ENCODE data around the gene GLCCI1.

Gene GLCCI1

GRCh38 chr7:8126601-8127167 lies 158.1 kb downstream of the GLCCI1 start:
- in situ Hi-C loops (cut with MboI; ENCODE audit: low sequenced_read_pairs): no loop called here

- in situ Hi-C loops (cut with MboI; ENCODE audit: low sequenced_read_pairs): no loop called here
Measured at GRCh38 chr7:8128449-8129317, 160.1 kb downstream of the GLCCI1 start.

GRCh38 chr7:8129318-8129659 lies 160.7 kb downstream of the GLCCI1 start:
- in situ Hi-C loops (cut with MboI; ENCODE audit: low sequenced_read_pairs): no loop called here

GRCh38 chr7:8130663-8131062 lies 162.1 kb downstream of the GLCCI1 start:
- in situ Hi-C loops (cut with MboI; ENCODE audit: low sequenced_read_pairs): no loop called here

GRCh38 chr7:8131694-8132605 lies 163.4 kb downstream of the GLCCI1 start:
- in situ Hi-C loops (cut with MboI; ENCODE audit: low sequenced_read_pairs): no loop called here

GRCh38 chr7:8133188-8133848 lies 164.7 kb downstream of the GLCCI1 start:
- in situ Hi-C loops (cut with MboI; ENCODE audit: low sequenced_read_pairs): no loop called here

- in situ Hi-C loops (cut with MboI; ENCODE audit: low sequenced_read_pairs): no loop called here
Measured at GRCh38 chr7:8134089-8134733, 165.6 kb downstream of the GLCCI1 start.

- in situ Hi-C loops (cut with MboI; ENCODE audit: low sequenced_read_pairs): no loop called here
Measured at GRCh38 chr7:8135417-8135816, 166.8 kb downstream of the GLCCI1 start.

GRCh38 chr7:8136051-8136730 lies 167.6 kb downstream of the GLCCI1 start:
- in situ Hi-C loops (cut with MboI; ENCODE audit: low sequenced_read_pairs): no loop called here

Measured in hTERT RPE-1 (cell line).